ENCODE results near the gene SMG9. TPM values are rescaled to one million over a fixed set of nuclear protein-coding genes. Genes with fewer than 3 reads are reported as not detected.

The SMG9 gene
- total RNA-seq, 3 donors from 2014 or later (not counting 1 experiment from before 2014, with no cell fraction given): 23.3 to 37.4 (median 28.3) TPM

DNA sequence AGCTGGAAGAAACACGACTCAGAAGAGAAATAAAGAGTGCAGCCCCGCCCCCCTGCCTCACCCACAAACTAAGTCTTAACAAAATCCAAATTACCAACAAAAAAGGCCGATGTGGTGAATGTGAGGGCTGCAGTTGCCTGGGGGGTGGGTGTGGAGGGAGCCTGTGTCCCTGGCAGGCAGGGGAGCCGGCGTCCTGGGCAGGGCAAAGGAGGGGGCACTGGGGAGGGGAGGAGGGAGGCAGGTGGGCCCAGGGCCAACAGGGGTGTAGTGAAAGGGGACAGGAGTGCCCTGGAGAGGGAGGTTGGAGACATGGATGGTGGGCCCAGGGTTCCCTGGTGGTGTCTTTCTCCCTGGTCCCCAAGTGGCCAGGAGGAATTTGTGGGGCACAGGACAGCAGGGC lies 34.8 kb downstream of the SMG9 start:
- DNase-seq: no peak
- no peak overlapping the region for H3K27ac ChIP-seq (ENCODE audit: low read length)
- ATAC-seq: no peak
- Mint-ChIP-seq H3K4me3 (no peak overlapping the region), H3K27me3 (ENCODE audit: low read depth in 2 of 2) (no peaks in the 10 kb centered on the region), H3K9me3 (no peaks in the 10 kb centered on the region), H3K4me1 (no peaks in the 10 kb centered on the region), H3K36me3 (no peaks in the 10 kb centered on the region), H3K27ac (no peak overlapping the region)
- intact Hi-C loops (cut with micrococcal nuclease): no loop called here
- TF ChIP-seq, protein P1, sequence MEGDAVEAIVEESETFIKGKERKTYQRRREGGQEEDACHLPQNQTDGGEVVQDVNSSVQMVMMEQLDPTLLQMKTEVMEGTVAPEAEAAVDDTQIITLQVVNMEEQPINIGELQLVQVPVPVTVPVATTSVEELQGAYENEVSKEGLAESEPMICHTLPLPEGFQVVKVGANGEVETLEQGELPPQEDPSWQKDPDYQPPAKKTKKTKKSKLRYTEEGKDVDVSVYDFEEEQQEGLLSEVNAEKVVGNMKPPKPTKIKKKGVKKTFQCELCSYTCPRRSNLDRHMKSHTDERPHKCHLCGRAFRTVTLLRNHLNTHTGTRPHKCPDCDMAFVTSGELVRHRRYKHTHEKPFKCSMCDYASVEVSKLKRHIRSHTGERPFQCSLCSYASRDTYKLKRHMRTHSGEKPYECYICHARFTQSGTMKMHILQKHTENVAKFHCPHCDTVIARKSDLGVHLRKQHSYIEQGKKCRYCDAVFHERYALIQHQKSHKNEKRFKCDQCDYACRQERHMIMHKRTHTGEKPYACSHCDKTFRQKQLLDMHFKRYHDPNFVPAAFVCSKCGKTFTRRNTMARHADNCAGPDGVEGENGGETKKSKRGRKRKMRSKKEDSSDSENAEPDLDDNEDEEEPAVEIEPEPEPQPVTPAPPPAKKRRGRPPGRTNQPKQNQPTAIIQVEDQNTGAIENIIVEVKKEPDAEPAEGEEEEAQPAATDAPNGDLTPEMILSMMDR (IDR thresholded peaks at IDR 0.05): no peak
- no peaks in the 10 kb centered on the region for H3K4me1 ChIP-seq (ENCODE audit: control insufficient read depth, insufficient read depth, low read length)
- no peaks in the 10 kb centered on the region for H3K27me3 ChIP-seq (ENCODE audit: control insufficient read depth, insufficient read depth, low read length)
- H3K9me3 ChIP-seq (ENCODE audit: control insufficient read depth, insufficient read depth, low read length): no peaks in the 10 kb centered on the region
- no peaks in the 10 kb centered on the region for H3K36me3 ChIP-seq (ENCODE audit: control insufficient read depth, insufficient read depth, low read length)
- 90% methylated on average over 3 of the region's 5 CpGs for WGBS (ENCODE audit: insufficient coverage)
- H3K4me3 ChIP-seq (ENCODE audit: low read length): no peak overlapping the region

DNA sequence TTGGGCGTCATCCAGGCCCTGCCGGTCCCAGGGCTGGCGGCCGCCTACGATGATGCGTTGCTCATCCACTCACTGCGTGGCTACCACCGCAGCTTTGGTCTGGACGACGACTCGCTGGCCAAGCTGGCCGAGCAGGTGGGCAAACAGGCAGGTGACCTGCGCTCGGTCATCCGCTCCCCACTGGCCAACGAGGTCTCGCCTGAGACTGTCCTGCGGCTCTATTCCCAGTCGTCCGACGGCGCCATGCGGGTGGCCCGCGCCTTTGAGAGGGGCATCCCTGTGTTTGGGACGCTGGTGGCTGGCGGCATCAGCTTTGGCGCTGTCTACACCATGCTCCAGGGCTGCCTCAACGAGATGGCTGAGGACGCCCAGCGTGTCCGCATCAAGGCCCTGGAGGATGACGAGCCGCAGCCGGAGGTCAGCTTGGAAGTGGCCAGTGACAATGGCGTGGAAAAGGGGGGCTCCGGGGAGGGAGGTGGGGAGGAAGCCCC lies 35.3 kb downstream of the SMG9 start:
- intact Hi-C loops (cut with micrococcal nuclease): no loop called here
- no peaks in the 10 kb centered on the region for H3K36me3 Mint-ChIP-seq

DNA sequence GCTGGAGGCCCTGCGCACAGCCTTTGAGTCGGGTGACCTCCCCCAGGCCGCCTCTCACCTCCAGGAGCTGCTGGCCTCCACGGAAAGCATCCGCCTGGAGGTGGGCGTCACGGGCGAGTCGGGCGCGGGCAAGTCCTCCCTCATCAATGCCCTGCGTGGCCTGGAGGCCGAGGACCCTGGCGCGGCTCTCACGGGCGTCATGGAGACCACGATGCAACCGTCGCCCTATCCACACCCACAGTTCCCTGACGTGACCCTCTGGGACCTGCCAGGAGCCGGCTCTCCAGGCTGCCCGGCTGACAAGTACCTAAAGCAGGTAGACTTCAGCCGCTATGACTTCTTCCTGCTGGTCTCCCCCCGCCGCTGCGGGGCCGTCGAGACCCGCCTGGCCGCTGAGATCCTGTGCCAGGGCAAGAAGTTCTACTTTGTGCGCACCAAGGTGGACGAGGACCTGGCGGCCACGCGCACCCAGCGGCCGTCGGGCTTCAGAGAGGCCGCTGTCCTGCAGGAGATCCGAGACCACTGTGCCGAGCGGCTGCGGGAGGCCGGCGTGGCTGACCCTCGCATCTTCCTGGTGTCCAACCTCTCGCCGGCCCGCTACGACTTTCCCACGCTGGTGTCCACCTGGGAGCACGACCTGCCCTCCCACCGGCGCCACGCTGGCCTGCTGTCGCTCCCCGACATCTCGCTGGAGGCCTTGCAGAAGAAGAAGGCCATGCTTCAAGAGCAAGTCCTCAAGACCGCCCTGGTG lies 36.0 kb downstream of the SMG9 start:
- intact Hi-C loops (cut with micrococcal nuclease): no loop called here
- no peaks in the 10 kb centered on the region for H3K27me3 ChIP-seq (ENCODE audit: control insufficient read depth, insufficient read depth, low read length)
- DNase-seq (no peak), ATAC-seq (no peak)
- no peak overlapping the region for H3K27ac ChIP-seq (ENCODE audit: low read length)
- Mint-ChIP-seq H3K4me1 (no peaks in the 10 kb centered on the region), H3K4me3 (no peak overlapping the region), H3K36me3 (no peaks in the 10 kb centered on the region), H3K27ac (no peak overlapping the region), H3K9me3 (no peaks in the 10 kb centered on the region), H3K27me3 (ENCODE audit: low read depth in 2 of 2) (no peaks in the 10 kb centered on the region)
- no peaks in the 10 kb centered on the region for H3K9me3 ChIP-seq (ENCODE audit: control insufficient read depth, insufficient read depth, low read length)
- H3K4me3 ChIP-seq (ENCODE audit: low read length): no peak overlapping the region
- 95% methylated on average over 60 of the region's 60 CpGs for WGBS (ENCODE audit: insufficient coverage)
- H3K4me1 ChIP-seq (ENCODE audit: control insufficient read depth, insufficient read depth, low read length): no peaks in the 10 kb centered on the region
- TF ChIP-seq, protein P1 (IDR thresholded peaks at IDR 0.05): no peak
- no peaks in the 10 kb centered on the region for H3K36me3 ChIP-seq (ENCODE audit: control insufficient read depth, insufficient read depth, low read length)

More for the DNA sequence above, 35.3 kb downstream of the SMG9 start:
- DNase-seq (no peak), ATAC-seq (no peak)
- Histone ChIP-seq H3K4me1 (ENCODE audit: control insufficient read depth, insufficient read depth, low read length) (no peaks in the 10 kb centered on the region), H3K27me3 (ENCODE audit: control insufficient read depth, insufficient read depth, low read length) (no peaks in the 10 kb centered on the region), H3K9me3 (ENCODE audit: control insufficient read depth, insufficient read depth, low read length) (no peaks in the 10 kb centered on the region), H3K4me3 (ENCODE audit: low read length) (no peak overlapping the region), H3K36me3 (ENCODE audit: control insufficient read depth, insufficient read depth, low read length) (no peaks in the 10 kb centered on the region), H3K27ac (ENCODE audit: low read length) (no peak overlapping the region)
- no peaks in the 10 kb centered on the region for H3K4me1 Mint-ChIP-seq
- no peaks in the 10 kb centered on the region for H3K9me3 Mint-ChIP-seq
- no peaks in the 10 kb centered on the region for H3K27me3 Mint-ChIP-seq (ENCODE audit: low read depth in 2 of 2)
- H3K27ac Mint-ChIP-seq: no peak overlapping the region
- no peak overlapping the region for H3K4me3 Mint-ChIP-seq
- TF ChIP-seq, protein P1 (IDR thresholded peaks at IDR 0.05): no peak
- 93% methylated on average over 37 of the region's 37 CpGs for WGBS (ENCODE audit: insufficient coverage)

DNA sequence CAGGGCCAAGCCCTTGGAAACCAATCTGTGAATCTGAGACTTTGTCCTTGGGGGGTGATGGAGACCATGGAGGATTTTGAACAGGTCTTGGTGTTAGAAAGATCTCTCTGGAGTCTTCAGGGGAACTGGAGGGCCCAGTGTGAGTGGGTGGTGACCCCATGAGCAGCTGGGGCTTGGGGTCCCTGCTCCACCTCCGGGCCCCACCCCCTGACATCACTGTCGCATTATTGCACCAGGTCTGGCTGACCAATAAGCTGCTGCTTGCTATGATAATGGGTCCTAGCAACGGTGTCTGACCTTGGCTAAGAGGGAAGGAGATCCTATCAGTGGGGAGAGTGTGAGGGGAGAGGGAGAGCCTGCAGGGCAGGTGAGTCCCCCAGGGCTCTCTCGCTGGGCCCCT lies 39.0 kb downstream of the SMG9 start, which contains the start of gene IRGC:
Gene IRGC, plus strand, starts transcription at position 301 of the 400 bp plus-strand sequence. CDS start 2,483 bp downstream, outside the sequence.
- WGBS (ENCODE audit: insufficient coverage): 87% methylated on average over 4 of the region's 4 CpGs
- Histone ChIP-seq H3K36me3 (ENCODE audit: control insufficient read depth, insufficient read depth, low read length) (no peaks in the 10 kb centered on the region), H3K27ac (ENCODE audit: low read length) (no peak within 1 kb of the TSS), H3K4me1 (ENCODE audit: control insufficient read depth, insufficient read depth, low read length) (no peaks in the 10 kb centered on the region), H3K4me3 (ENCODE audit: low read length) (no peak within 1 kb of the TSS), H3K9me3 (ENCODE audit: control insufficient read depth, insufficient read depth, low read length) (no peaks in the 10 kb centered on the region), H3K27me3 (ENCODE audit: control insufficient read depth, insufficient read depth, low read length) (no peaks in the 10 kb centered on the region)
- Mint-ChIP-seq H3K36me3 (no peaks in the 10 kb centered on the region), H3K4me3 (no peak within 1 kb of the TSS), H3K9me3 (no peaks in the 10 kb centered on the region), H3K27me3 (ENCODE audit: low read depth in 2 of 2) (peaks cover 0 to 8% of the 10 kb centered on the region in 2 donors), H3K4me1 (no peaks in the 10 kb centered on the region), H3K27ac (no peak within 1 kb of the TSS)
- no peak for DNase-seq
- ATAC-seq: no peak
- TF ChIP-seq, protein P1 (IDR thresholded peaks at IDR 0.05): no peak
- intact Hi-C loops (cut with micrococcal nuclease): no loop called here

Measured in natural killer cell (primary cell).